Sciatic nerve (tissue), 2 donors: ENCODE measurements around the gene MBOAT2. TPM values are rescaled to one million over a fixed set of nuclear protein-coding genes. Genes with fewer than 3 reads are reported as not detected.
"Not testable (repeated sequence)": the region's sequence is repeated elsewhere in the genome, so short reads cannot be mapped to it uniquely, and the experiment has no call there.

Source experiments
- ATAC-seq: fragments of 200-7000 bp; cut with Tn5 transposase; one replicate; pipeline ENCODE4 v1.9.1; 2020; ENCODE audit warnings: mild to moderate bottlenecking, moderate library complexity
- DNase-seq: peaks from one replicate; pipeline ENCODE4 v3.0.0-alpha.2; 2020; ENCODE audit warnings: low spot score
- intact Hi-C: fragments of 100-400 bp; cut with DNase I; formaldehyde crosslinking; loops from one replicate; pipeline ENCODE4 v1.14.2; 2022
- total RNA-seq: library from RNA; stranded (reverse); fragmentation: NEBNext Ultra II Directional; extraction: Animal tissue kit (Norgen Biotek cat#: 25700); gene quantifications from one replicate; pipeline ENCODE4 v1.2.1, GENCODE V29; 2021
- donor health status: DM: no; HTN: no; CAD: no.
- donor health status: DM: no; HTN: no; CAD: no.

The MBOAT2 gene
- total RNA-seq, 1 donor from 2014 or later = 67.6 TPM

GRCh38 chr2:8973017-8973416 lies 30.5 kb downstream of the MBOAT2 start:
- not testable (repeated sequence) for DNase-seq

GRCh38 chr2:8972535-8972934 lies 30.9 kb downstream of the MBOAT2 start:
- intact Hi-C loops, ATAC-seq, DNase-seq: not testable (repeated sequence)

More at GRCh38 chr2:8973017-8973416, 30.5 kb downstream of the MBOAT2 start:
- ATAC-seq, intact Hi-C loops: not testable (repeated sequence)

- DNase-seq, ATAC-seq, intact Hi-C loops: not testable (repeated sequence)
Measured at GRCh38 chr2:8969348-8969747, 34.1 kb downstream of the MBOAT2 start.

GRCh38 chr2:8966123-8966908 lies 37.2 kb downstream of the MBOAT2 start:
- intact Hi-C loops = no loop called here
- DNase-seq (no peak), ATAC-seq (no peak)

- intact Hi-C loops = no loop called here
- ATAC-seq (no peak), DNase-seq (no peak)
Measured at GRCh38 chr2:8965216-8965969, 38.1 kb downstream of the MBOAT2 start.

- DNase-seq (no peak), ATAC-seq (no peak)
- intact Hi-C loops = no loop called here
Measured at GRCh38 chr2:8962890-8963289, 40.6 kb downstream of the MBOAT2 start.

GRCh38 chr2:8957628-8958027 lies 45.9 kb downstream of the MBOAT2 start:
- ATAC-seq = no peak
- intact Hi-C loops = no loop called here
- DNase-seq = no peak

GRCh38 chr2:8956774-8957173 lies 46.7 kb downstream of the MBOAT2 start:
- ATAC-seq (no peak), DNase-seq (no peak)
- intact Hi-C loops = no loop called here

- ATAC-seq (no peak), DNase-seq (no peak)
- intact Hi-C loops = no loop called here
Measured at GRCh38 chr2:8954990-8955389, 48.5 kb downstream of the MBOAT2 start.

GRCh38 chr2:8953525-8953924 lies 50.0 kb downstream of the MBOAT2 start:
- intact Hi-C loops = no loop called here
- ATAC-seq = no peak
- DNase-seq = no peak

GRCh38 chr2:8939486-8940114 lies 63.9 kb downstream of the MBOAT2 start:
- ATAC-seq (no peak), DNase-seq (no peak)
- intact Hi-C loops = no loop called here

GRCh38 chr2:8938384-8938783 lies 65.1 kb downstream of the MBOAT2 start:
- intact Hi-C loops = no loop called here
- no peak for DNase-seq
- no peak for ATAC-seq

- intact Hi-C loops = no loop called here
- DNase-seq (no peak), ATAC-seq (no peak)
Measured at GRCh38 chr2:8935982-8936381, 67.5 kb downstream of the MBOAT2 start.

GRCh38 chr2:8934338-8934737 lies 69.1 kb downstream of the MBOAT2 start:
- intact Hi-C loops = no loop called here
- DNase-seq (no peak), ATAC-seq (no peak)

- intact Hi-C loops = no loop called here
- ATAC-seq (no peak), DNase-seq (no peak)
Measured at GRCh38 chr2:8932702-8933101, 70.8 kb downstream of the MBOAT2 start.

GRCh38 chr2:8930185-8930584 lies 73.3 kb downstream of the MBOAT2 start:
- DNase-seq, intact Hi-C loops, ATAC-seq: not testable (repeated sequence)

GRCh38 chr2:8929128-8929527 lies 74.4 kb downstream of the MBOAT2 start:
- no peak for ATAC-seq
- intact Hi-C loops = no loop called here
- no peak for DNase-seq

GRCh38 chr2:8927510-8928455 lies 75.7 kb downstream of the MBOAT2 start:
- intact Hi-C loops = no loop called here
- DNase-seq (no peak), ATAC-seq (peak; percentile 50)

GRCh38 chr2:8926356-8926755 lies 77.1 kb downstream of the MBOAT2 start:
- intact Hi-C loops = no loop called here
- ATAC-seq = peak; percentile 73
- peak; percentile 65 for DNase-seq
